Neuronal stem cell (in vitro differentiated cells): ENCODE results near the gene STK38L.

Experiments used
- DNase-seq: peaks from one replicate; pipeline ENCODE4 v3.0.0-alpha.2; 2013; ENCODE audit warnings: low spot score
- H2AFZ ChIP-seq: one replicate; pipeline ENCODE4 v1.6.1; 2013; ENCODE audit warnings: mild to moderate bottlenecking, low read length, inconsistent platforms
- H2AK5ac ChIP-seq: 2 replicates; pipeline ENCODE4 v1.6.1; 2013; ENCODE audit warnings: low read depth, mild to moderate bottlenecking, inconsistent platforms, low read length, moderate library complexity, mixed read lengths
- H2BK120ac ChIP-seq: 2 replicates; pipeline ENCODE4 v1.6.1; 2013; ENCODE audit warnings: low read depth, mild to moderate bottlenecking, inconsistent platforms, low read length, moderate library complexity, mixed read lengths
- H2BK12ac ChIP-seq: one replicate; pipeline ENCODE4 v1.6.1; 2013; ENCODE audit warnings: low read length, inconsistent platforms
- H2BK15ac ChIP-seq: 2 replicates; pipeline ENCODE4 v1.6.1; 2013; ENCODE audit warnings: mild to moderate bottlenecking, low read length, inconsistent platforms, mixed read lengths
- H2BK5ac ChIP-seq: one replicate; pipeline ENCODE4 v1.6.1; 2013; ENCODE audit warnings: inconsistent platforms, mild to moderate bottlenecking, low read length, moderate library complexity
- H3K14ac ChIP-seq: one replicate; pipeline ENCODE4 v1.6.1; 2013; ENCODE audit warnings: low read length, inconsistent platforms
- H3K18ac ChIP-seq: 2 replicates; pipeline ENCODE4 v1.6.1; 2013; ENCODE audit warnings: low read length, inconsistent platforms
- H3K23ac ChIP-seq: 2 replicates; pipeline ENCODE4 v1.6.1; 2013; ENCODE audit warnings: low read depth, mild to moderate bottlenecking, mixed read lengths, low read length, inconsistent platforms; ENCODE audit not compliant: poor library complexity
- H3K27ac ChIP-seq: replicated peaks from 3 replicates; pipeline ENCODE4 v1.5.1; 2013; ENCODE audit warnings: low read length, inconsistent platforms
- H3K27me3 ChIP-seq, 3 experiments: 2 replicates each; pipeline ENCODE4 v1.6.1; 2013; ENCODE audit warnings: low read length in 3 of 3, mild to moderate bottlenecking in 2 of 3, inconsistent platforms in 1 of 3, low read depth in 1 of 3, mixed read lengths in 1 of 3, moderate library complexity in 1 of 3; ENCODE audit not compliant: control insufficient read depth in 3 of 3, insufficient read depth in 3 of 3
- H3K36me3 ChIP-seq, 2 donors: replicated peaks in 1 of 2; 2 replicates each; pipeline ENCODE4 v1.6.1; 2013; ENCODE audit warnings: low read length in 2 of 2; ENCODE audit not compliant: control insufficient read depth in 2 of 2, insufficient read depth in 2 of 2
- H3K4ac ChIP-seq: 2 replicates; pipeline ENCODE4 v1.6.1; 2013; ENCODE audit warnings: inconsistent platforms, mild to moderate bottlenecking, low read length, moderate library complexity
- H3K4me1 ChIP-seq, 2 donors: 1 replicate in 1 of 2; 2 replicates in 1 of 2; pipeline ENCODE4 v1.6.1; 2013; ENCODE audit warnings: low read length in 2 of 2, low read depth in 1 of 2; ENCODE audit not compliant: control insufficient read depth in 2 of 2, insufficient read depth in 1 of 2
- H3K4me2 ChIP-seq: one replicate; pipeline ENCODE4 v1.6.1; 2013; ENCODE audit warnings: mild to moderate bottlenecking, low read length, inconsistent platforms; ENCODE audit not compliant: insufficient read depth, poor library complexity, severe bottlenecking
- H3K4me3 ChIP-seq, 2 donors: 2 replicates each; pipeline ENCODE4 v1.5.1; 2013; ENCODE audit warnings: low read length in 2 of 2, mild to moderate bottlenecking in 2 of 2, inconsistent platforms in 1 of 2, moderate library complexity in 1 of 2
- H3K79me1 ChIP-seq: one replicate; pipeline ENCODE4 v1.6.1; 2013; ENCODE audit warnings: low read depth, mild to moderate bottlenecking, inconsistent platforms, low read length, moderate library complexity
- H3K9ac ChIP-seq: one replicate; pipeline ENCODE4 v1.6.1; 2013; ENCODE audit warnings: mild to moderate bottlenecking, low read depth, low read length, inconsistent platforms; ENCODE audit not compliant: poor library complexity
- H3K9me3 ChIP-seq, 2 donors: replicated peaks in 1 of 2; 2 replicates each; pipeline versions ENCODE3 to v1.6.1; 2013; ENCODE audit warnings: low read length in 2 of 2, mild to moderate bottlenecking in 2 of 2, inconsistent platforms in 1 of 2, low read depth in 1 of 2, mixed read lengths in 1 of 2, moderate library complexity in 1 of 2; ENCODE audit not compliant: control insufficient read depth in 2 of 2, insufficient read depth in 1 of 2
- H4K8ac ChIP-seq: one replicate; pipeline ENCODE4 v1.6.1; 2013; ENCODE audit warnings: low read depth, mild to moderate bottlenecking, inconsistent platforms, low read length, moderate library complexity
- H4K91ac ChIP-seq: one replicate; pipeline ENCODE4 v1.6.1; 2013; ENCODE audit warnings: low read length, low read depth, mild to moderate bottlenecking, inconsistent platforms; ENCODE audit not compliant: poor library complexity
- WGBS, 2 donors: extraction: QIAGEN DNeasy Blood & Tissue Kit; methylation state at CpG; one replicate each; pipeline ENCODE4 v1.1.7; 2013; ENCODE audit warnings: missing lambda C conversion rate in 2 of 2, mixed read lengths in 1 of 2; ENCODE audit not compliant: insufficient read length in 2 of 2, insufficient replicate concordance in 1 of 2; ENCODE audit errors: extremely low coverage in 2 of 2; 5-methylcytosine and 5-hydroxymethylcytosine counted together

Gene STK38L

GRCh38 chr12:27277846-27278260 lies 33.8 kb downstream of the STK38L start:
- H3K4me2 ChIP-seq: no peak overlapping the region
- no peaks in the 10 kb centered on the region for H3K27me3 ChIP-seq
- H2BK120ac ChIP-seq: no peak overlapping the region
- no peak overlapping the region for H3K23ac ChIP-seq
- H3K79me1 ChIP-seq: no peaks in the 10 kb centered on the region
- peaks cover 4 to 12% of the 10 kb centered on the region in 2 donors for H3K4me1 ChIP-seq
- H4K8ac ChIP-seq: no peak overlapping the region
- H3K9ac ChIP-seq: no peak overlapping the region
- DNase-seq: no peak
- H3K4ac ChIP-seq: no peak overlapping the region
- no peak overlapping the region for H3K14ac ChIP-seq
- no peak overlapping the region for H3K27ac ChIP-seq
- no peak overlapping the region for H2AK5ac ChIP-seq
- no peak overlapping the region for H3K4me3 ChIP-seq
- no peak overlapping the region for H2BK12ac ChIP-seq
- peaks cover 0 to 3% of the 10 kb centered on the region in 2 donors for H3K36me3 ChIP-seq
- no peak overlapping the region for H4K91ac ChIP-seq
- H3K18ac ChIP-seq: no peak overlapping the region
- no peak overlapping the region for H2BK5ac ChIP-seq
- no peak overlapping the region for H2BK15ac ChIP-seq
- no CpG with 5 or more reads among the region's 1 CpG for WGBS, 2 donors
- no peaks in the 10 kb centered on the region for H3K9me3 ChIP-seq
- no peak overlapping the region for H2AFZ ChIP-seq

GRCh38 chr12:27279826-27280225 lies 35.7 kb downstream of the STK38L start:
- Histone ChIP-seq H3K79me1 (no peaks in the 10 kb centered on the region), H4K91ac (no peak overlapping the region), H3K4me1 (peaks cover 4 to 15% of the 10 kb centered on the region in 2 donors), H3K27ac (no peak overlapping the region), H3K4ac (no peak overlapping the region), H3K23ac (no peak overlapping the region), H2BK12ac (no peak overlapping the region), H3K9me3 (no peaks in the 10 kb centered on the region), H4K8ac (no peak overlapping the region), H3K18ac (no peak overlapping the region), H3K14ac (no peak overlapping the region), H3K36me3 (peaks cover 0 to 3% of the 10 kb centered on the region in 2 donors), H2BK120ac (no peak overlapping the region), H2BK15ac (no peak overlapping the region), H2BK5ac (no peak overlapping the region), H2AK5ac (no peak overlapping the region), H3K4me3 (no peak overlapping the region), H3K4me2 (no peak overlapping the region), H3K27me3 (no peaks in the 10 kb centered on the region), H3K9ac (no peak overlapping the region), H2AFZ (no peak overlapping the region)
- DNase-seq: no peak
- WGBS, 2 donors: no CpG with 5 or more reads among the region's 2 CpGs

GRCh38 chr12:27280412-27280811 lies 36.3 kb downstream of the STK38L start:
- DNase-seq: no peak
- H3K79me1 ChIP-seq: no peaks in the 10 kb centered on the region
- no peaks in the 10 kb centered on the region for H3K27me3 ChIP-seq
- H4K91ac ChIP-seq: no peak overlapping the region
- H3K27ac ChIP-seq: no peak overlapping the region
- no peaks in the 10 kb centered on the region for H3K9me3 ChIP-seq
- no peak overlapping the region for H2BK15ac ChIP-seq
- H2BK5ac ChIP-seq: no peak overlapping the region
- peaks cover 0 to 3% of the 10 kb centered on the region in 2 donors for H3K36me3 ChIP-seq
- no peak overlapping the region for H3K4me2 ChIP-seq
- H3K4ac ChIP-seq: no peak overlapping the region
- peaks cover 5 to 21% of the 10 kb centered on the region in 2 donors for H3K4me1 ChIP-seq
- WGBS, 2 donors: no CpG with 5 or more reads among the region's 5 CpGs
- H2AFZ ChIP-seq: no peak overlapping the region
- no peak overlapping the region for H3K14ac ChIP-seq
- H2BK12ac ChIP-seq: no peak overlapping the region
- H2BK120ac ChIP-seq: no peak overlapping the region
- no peak overlapping the region for H3K9ac ChIP-seq
- no peak overlapping the region for H4K8ac ChIP-seq
- H3K18ac ChIP-seq: no peak overlapping the region
- no peak overlapping the region for H2AK5ac ChIP-seq
- H3K23ac ChIP-seq: no peak overlapping the region
- no peak overlapping the region for H3K4me3 ChIP-seq

- Histone ChIP-seq H3K4ac (no peak overlapping the region), H3K9me3 (no peaks in the 10 kb centered on the region), H4K91ac (no peak overlapping the region), H2BK120ac (no peak overlapping the region), H3K4me2 (no peak overlapping the region), H3K23ac (no peak overlapping the region), H3K18ac (no peak overlapping the region), H3K9ac (no peak overlapping the region), H3K36me3 (peaks cover 0 to 3% of the 10 kb centered on the region in 2 donors), H3K27ac (no peak overlapping the region), H2BK12ac (no peak overlapping the region), H3K79me1 (no peaks in the 10 kb centered on the region), H3K4me1 (peaks cover 4 to 13% of the 10 kb centered on the region in 2 donors), H2BK15ac (no peak overlapping the region), H3K27me3 (no peaks in the 10 kb centered on the region), H2AFZ (no peak overlapping the region), H3K14ac (no peak overlapping the region), H3K4me3 (no peak overlapping the region), H2BK5ac (no peak overlapping the region), H2AK5ac (no peak overlapping the region), H4K8ac (no peak overlapping the region)
- no peak for DNase-seq
- WGBS, 2 donors: no CpG with 5 or more reads among the region's 2 CpGs
Measured at GRCh38 chr12:27282754-27283153, 38.7 kb downstream of the STK38L start.
